HepG2 (cell line): ENCODE results near the gene FANK1. TPM values are rescaled to one million over a fixed set of nuclear protein-coding genes. Genes with fewer than 3 reads are reported as not detected.

Experiments used
- ATAC-seq: fragments of 200-7000 bp; cut with Tn5 transposase; 3 replicates; pipeline ENCODE4 v1.9.1; 2020; ENCODE audit warnings: mild to moderate bottlenecking, moderate library complexity
- BruUV-seq: library from RNA; stranded (reverse); fragments of 400-500 nt; replicated peaks from 2 replicates; lab custom pipeline; 2021; lab: Mats Ljungman, UMichigan
- CTCF ChIA-PET: fragments of 300-600 bp; formaldehyde crosslinking; extraction: SDS; loops from one replicate; lab custom pipeline; 2021; ENCODE audit warnings: low total read pairs, inconsistent platforms, low intra/inter-chr PET ratio; lab: Yijun Ruan, JAX
- POLR2A ChIA-PET: fragments of 350-600 bp; sonication (Branson Sonifier 250); formaldehyde crosslinking; loops from one replicate; lab custom pipeline; 2020; ENCODE audit warnings: antibody characterized with exemption, inconsistent platforms; lab: Yijun Ruan, JAX
- DNase-seq: peaks from one replicate; pipeline ENCODE4 v3.0.0-alpha.2; 2015; ENCODE audit warnings: low spot score
- FAIRE-seq: peaks from 3 replicates; lab custom pipeline; 2011; peaks lifted over from hg19 to GRCh38; lab: Jason Lieb, UNC
- H2AFZ ChIP-seq: one replicate; pipeline ENCODE4 v1.6.1; 2011; ENCODE audit warnings: low read length, inconsistent platforms
- H3K27ac ChIP-seq: fragments of 300-600 bp; 3 replicates; pipeline ENCODE4 v1.8.0; 2011; ENCODE audit warnings: mixed run types, mild to moderate bottlenecking, mixed read lengths, low read length, inconsistent platforms; ENCODE audit not compliant: insufficient read depth; ENCODE audit errors: extremely low read length
- H3K27me3 ChIP-seq, 2 experiments: fragments of 200-600 bp in 1 of 2; 2 replicates in 1 of 2; 3 replicates in 1 of 2; pipeline versions ENCODE4 v1.6.0 to v1.8.0; 2011; ENCODE audit warnings: low read length in 2 of 2, mild to moderate bottlenecking in 2 of 2, moderate library complexity in 2 of 2, inconsistent platforms in 1 of 2; ENCODE audit not compliant: insufficient read depth in 2 of 2, control insufficient read depth in 1 of 2
- H3K36me3 ChIP-seq, 2 experiments: fragments of 200-600 bp in 1 of 2; replicated peaks in 1 of 2; 2 replicates in 1 of 2; 3 replicates in 1 of 2; pipeline versions ENCODE4 v1.5.1 to v1.8.0; 2011; ENCODE audit warnings: low read length in 2 of 2, inconsistent platforms in 1 of 2; ENCODE audit not compliant: insufficient read depth in 2 of 2, control insufficient read depth in 1 of 2
- H3K4me1 ChIP-seq: 2 replicates; pipeline ENCODE4 v1.5.1; 2012; ENCODE audit warnings: low read length, inconsistent platforms; ENCODE audit not compliant: insufficient read depth
- H3K4me2 ChIP-seq: 2 replicates; pipeline ENCODE4 v1.6.0; 2011; ENCODE audit warnings: low read depth, low read length, inconsistent platforms
- H3K4me3 ChIP-seq, 3 experiments: fragments of 200-600 bp in 1 of 3; sonication (generic), shearing (Covaris generic) in 1 of 3; replicated peaks in 1 of 3; 2 replicates each; pipeline ENCODE4 v1.5.1; 2011 to 2016; ENCODE audit warnings: low read length in 3 of 3, inconsistent platforms in 2 of 3, low read depth in 2 of 3, mild to moderate bottlenecking in 2 of 3, control low read depth in 1 of 3, mixed read lengths in 1 of 3; ENCODE audit not compliant: insufficient read depth in 1 of 3
- H3K79me2 ChIP-seq: one replicate; pipeline ENCODE4 v1.6.1; 2011; ENCODE audit warnings: low read length, inconsistent platforms; ENCODE audit not compliant: insufficient read depth
- H3K9ac ChIP-seq: 2 replicates; pipeline ENCODE4 v1.6.0; 2011; ENCODE audit warnings: mild to moderate bottlenecking, low read depth, low read length, inconsistent platforms; ENCODE audit not compliant: insufficient read depth
- H3K9me3 ChIP-seq: 2 replicates; pipeline ENCODE4 v1.5.1; 2012; ENCODE audit warnings: mild to moderate bottlenecking, low read length
- H4K20me1 ChIP-seq: 2 replicates; pipeline ENCODE4 v1.6.0; 2011; ENCODE audit warnings: inconsistent platforms, mild to moderate bottlenecking, low read length, moderate library complexity; ENCODE audit not compliant: insufficient read depth
- ATM ChIP-seq: fragments of 450-650 bp; IDR thresholded peaks from 2 replicates; pipeline ENCODE4 v1.7.1; 2017; ENCODE audit warnings: mild to moderate bottlenecking, borderline replicate concordance
- GPBP1L1 ChIP-seq: sonication (generic); formaldehyde crosslinking; IDR thresholded peaks from 2 replicates; pipeline ENCODE4 v1.5.0; 2020; ENCODE audit warnings: mild to moderate bottlenecking, missing genetic modification reagents
- NBN ChIP-seq: fragments of 450-650 bp; conservative IDR thresholded peaks from 2 replicates; pipeline ENCODE4 v1.6.1; 2017
- RBFOX2 ChIP-seq: fragments of 200-400 bp; formaldehyde crosslinking; IDR thresholded peaks from 2 replicates; pipeline ENCODE4 v1.6.1; 2017; ENCODE audit warnings: low read depth, mild to moderate bottlenecking, low read length
- ZKSCAN8 ChIP-seq: IDR thresholded peaks from 2 replicates; pipeline ENCODE4 v1.6.1; 2016; ENCODE audit warnings: borderline replicate concordance, missing genetic modification reagents, missing compliant biosample characterization
- ZNF598 ChIP-seq: sonication (generic); formaldehyde crosslinking; IDR thresholded peaks from 2 replicates; pipeline ENCODE4 v1.5.1; 2020; ENCODE audit warnings: mild to moderate bottlenecking, missing genetic modification reagents, borderline replicate concordance
- ZNF660 ChIP-seq: sonication (generic); formaldehyde crosslinking; IDR thresholded peaks from 2 replicates; pipeline ENCODE4 v1.5.1; 2020; ENCODE audit warnings: mild to moderate bottlenecking, low read depth, missing genetic modification reagents, borderline replicate concordance
- WGBS: methylation state at CpG from one replicate; pipeline ENCODE4 v1.1.6; 2017; ENCODE audit warnings: low lambda C conversion rate; 5-methylcytosine and 5-hydroxymethylcytosine counted together
- in situ Hi-C: cut with HindIII; loops from 2 replicates; pipeline ENCODE4 v1.10.0; 2017; ENCODE audit warnings: low pct_unique_long_range_greater_than_20kb; ENCODE audit not compliant: extremely low pct_ligation_motif_present
- intact Hi-C: fragments of 100-400 bp; cut with micrococcal nuclease; formaldehyde crosslinking; loops from one replicate; pipeline ENCODE4 v1.10.0; 2022; ENCODE audit not compliant: unreplicated experiment
- polyA plus RNA-seq, 8 experiments: library from polyadenylated mRNA; depleted of rRNA in 3 of 8; stranded (reverse) in 7 of 8; unstranded in 1 of 8; fragments of >200 nt; fragmentation: Illumina TruSeq in 4 of 8; extraction: Trizol in 4 of 8; gene quantifications; 2 replicates each; pipeline versions ENCODE4 v1.2.1 to v1.2.3, GENCODE V29; 2011 to 2016; ENCODE audit warnings: low read depth in 4 of 8, missing spikeins in 1 of 8, mixed read lengths in 1 of 8; ENCODE audit not compliant: insufficient read depth in 1 of 8
- total RNA-seq, 5 experiments: library from RNA; depleted of rRNA; stranded (reverse); fragments of >200 nt; fragmentation: Illumina TruSeq; extraction: Trizol; gene quantifications; 2 replicates each; pipeline ENCODE4 v1.2.3, GENCODE V29; 2016; ENCODE audit warnings: low read depth in 1 of 5
- TF ChIP-seq, protein P1 (sequence below): sonication (generic); formaldehyde crosslinking; conservative IDR thresholded peaks from 2 replicates; pipeline ENCODE4 v1.8.0; 2022; ENCODE audit warnings: missing genetic modification reagents

The FANK1 gene
- total and polyA plus RNA-seq, 2 of the 13 experiments (the other 11 are each of a cell fraction or from before 2014, with no cell fraction given), result 0.22 TPM; not detected in 1

GRCh38 chr10:126011995-126012394 is 115.6 kb downstream of the FANK1 start:
- no peak overlapping the region for H2AFZ ChIP-seq
- CTCF ChIA-PET, result no interaction called here
- H4K20me1 ChIP-seq, result no peaks in the 10 kb centered on the region
- no peak overlapping the region for H3K27ac ChIP-seq
- FAIRE-seq (no peak), DNase-seq (no peak)
- no TSS peak for BruUV-seq
- H3K36me3 ChIP-seq, result no peaks in the 10 kb centered on the region
- H3K9me3 ChIP-seq, result no peaks in the 10 kb centered on the region
- no peak overlapping the region for H3K9ac ChIP-seq
- no peak overlapping the region for H3K4me2 ChIP-seq
- H3K4me3 ChIP-seq, result no peak overlapping the region
- H3K27me3 ChIP-seq, result peaks cover 0 to 14% of the 10 kb centered on the region in 2 experiments; a peak in 4 of 5 replicates
- POLR2A ChIA-PET, result no interaction called here
- intact Hi-C loops, result no loop called here
- in situ Hi-C loops, result no loop called here
- no peaks in the 10 kb centered on the region for H3K4me1 ChIP-seq
- no peaks in the 10 kb centered on the region for H3K79me2 ChIP-seq
- no peak for TF ChIP-seq ZNF660
- TF ChIP-seq ZNF598 (CRISPR knock-in tag), result no peak
- TF ChIP-seq, protein P1, sequence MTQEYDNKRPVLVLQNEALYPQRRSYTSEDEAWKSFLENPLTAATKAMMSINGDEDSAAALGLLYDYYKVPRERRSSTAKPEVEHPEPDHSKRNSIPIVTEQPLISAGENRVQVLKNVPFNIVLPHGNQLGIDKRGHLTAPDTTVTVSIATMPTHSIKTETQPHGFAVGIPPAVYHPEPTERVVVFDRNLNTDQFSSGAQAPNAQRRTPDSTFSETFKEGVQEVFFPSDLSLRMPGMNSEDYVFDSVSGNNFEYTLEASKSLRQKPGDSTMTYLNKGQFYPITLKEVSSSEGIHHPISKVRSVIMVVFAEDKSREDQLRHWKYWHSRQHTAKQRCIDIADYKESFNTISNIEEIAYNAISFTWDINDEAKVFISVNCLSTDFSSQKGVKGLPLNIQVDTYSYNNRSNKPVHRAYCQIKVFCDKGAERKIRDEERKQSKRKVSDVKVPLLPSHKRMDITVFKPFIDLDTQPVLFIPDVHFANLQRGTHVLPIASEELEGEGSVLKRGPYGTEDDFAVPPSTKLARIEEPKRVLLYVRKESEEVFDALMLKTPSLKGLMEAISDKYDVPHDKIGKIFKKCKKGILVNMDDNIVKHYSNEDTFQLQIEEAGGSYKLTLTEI, result no peak
- no peak for TF ChIP-seq GPBP1L1
- TF ChIP-seq ATM, result no peak
- no peak for TF ChIP-seq ZKSCAN8 (CRISPR knock-in tag)
- no peak for TF ChIP-seq NBN
- no peak for TF ChIP-seq RBFOX2
- TF ChIP-seq, all 625 proteins: peak for 0
- 22% methylated on average over 5 of the region's 5 CpGs for WGBS
- ATAC-seq, result no peak
